Measurements from ENCODE around the gene CARD19.

DNA sequence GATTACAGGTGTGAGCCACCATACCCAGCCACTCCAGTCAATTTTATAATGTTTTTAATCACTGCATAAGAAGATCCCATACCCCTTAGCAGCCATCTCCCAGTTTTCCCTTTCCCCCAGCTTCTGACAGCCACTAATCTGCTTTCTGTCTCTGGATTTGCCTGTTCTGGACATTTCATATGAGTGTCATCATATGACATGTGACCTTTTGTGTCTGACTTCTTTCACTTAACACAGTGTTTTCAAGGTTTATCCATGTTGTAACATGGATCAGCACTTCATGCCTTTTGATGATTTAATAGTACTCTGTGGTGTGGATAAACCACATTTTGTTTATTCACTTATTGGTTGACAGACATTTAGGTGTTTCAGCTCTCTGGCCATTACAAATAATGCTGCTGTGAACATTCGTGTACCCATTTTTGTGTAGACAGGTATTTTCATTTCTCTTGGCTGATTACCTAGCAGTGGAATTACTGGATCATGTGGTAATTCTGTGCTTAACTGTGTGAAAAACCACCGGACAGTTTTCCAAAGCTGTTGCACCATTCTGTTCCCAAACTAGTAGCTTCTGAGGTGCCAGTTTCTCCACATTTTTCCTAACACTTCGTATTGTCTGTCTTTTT is 28.9 kb upstream of the CARD19 start:
- TF ChIP-seq CTCF (IDR thresholded peaks at IDR 0.05) (no peak), POLR2A (IDR thresholded peaks at IDR 0.05) (no peak)

Data from heart left ventricle (tissue), 13 donors.